ENCODE measurements around the gene COQ10A.
A peak's percentile ranks its signal among the peaks of the same experiment; 100 is the strongest.

COQ10A gene

GRCh38 chr12:56266693-56267442 is at the start of gene COQ10A:
TSS of gene COQ10A (plus strand) at chr12:56266942. CDS start at chr12:56267119, 177 bp downstream.
- DNase-seq (ENCODE audit: low read depth, low spot score): peak; percentile 95

- DNase-seq (ENCODE audit: low read depth, low spot score): no peak
Measured at GRCh38 chr12:56219840-56220239, 46.9 kb upstream of the COQ10A start.

- no peak for DNase-seq (ENCODE audit: low read depth, low spot score)
Measured at GRCh38 chr12:56220611-56221231, 46.0 kb upstream of the COQ10A start.

DNA sequence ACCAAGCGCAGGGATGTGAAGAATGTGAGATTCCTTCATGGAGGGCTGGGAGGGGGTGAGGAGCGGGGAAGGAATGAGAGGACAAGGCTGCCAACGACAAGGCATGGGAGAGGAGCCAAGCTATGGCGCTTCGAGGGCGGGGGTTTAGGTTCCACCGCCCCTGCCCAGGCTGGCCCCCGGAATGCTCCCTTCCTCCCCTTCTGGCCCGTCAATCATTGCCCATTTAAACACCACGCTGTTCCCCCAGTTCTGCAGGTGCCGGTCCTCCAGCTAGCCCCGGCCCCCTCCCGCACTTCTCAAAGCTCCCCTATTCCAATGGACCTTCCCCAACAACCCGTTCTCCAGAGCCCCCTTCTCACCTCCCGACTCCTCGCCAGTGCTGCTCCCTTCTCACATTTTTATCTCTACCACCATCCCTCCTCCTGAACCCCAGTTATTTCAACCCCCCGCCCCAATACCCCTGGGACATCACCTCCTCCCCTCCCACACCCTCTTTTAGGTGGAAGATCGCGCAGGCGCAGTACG is 45.4 kb upstream of the COQ10A start:
- peak; percentile 74 for DNase-seq (ENCODE audit: low read depth, low spot score)

GRCh38 chr12:56221757-56222530 is 44.8 kb upstream of the COQ10A start, which contains the start of gene RNF41:
TSS of gene RNF41 (minus strand) at chr12:56221922. CDS start at chr12:56214047, 7,875 bp downstream.
- DNase-seq (ENCODE audit: low read depth, low spot score): peak; percentile 100

DNA sequence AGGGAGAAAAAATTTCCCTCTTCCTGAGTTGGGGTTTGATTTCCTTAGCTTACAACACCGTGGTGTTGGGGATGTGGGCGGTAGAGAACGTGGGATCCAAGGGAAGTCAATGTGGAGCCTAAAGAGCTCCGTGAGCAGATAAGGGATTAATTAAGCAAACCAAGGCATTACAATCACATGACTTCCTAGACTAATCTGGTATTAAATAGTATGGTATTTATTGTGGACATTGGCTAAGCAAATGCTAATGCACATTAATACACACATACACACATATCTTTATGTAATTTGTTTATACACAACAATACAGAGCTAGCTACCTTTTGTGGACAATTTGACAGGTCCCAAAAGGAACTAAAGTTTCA is 44.2 kb upstream of the COQ10A start:
- DNase-seq (ENCODE audit: low read depth, low spot score): no peak

DNA sequence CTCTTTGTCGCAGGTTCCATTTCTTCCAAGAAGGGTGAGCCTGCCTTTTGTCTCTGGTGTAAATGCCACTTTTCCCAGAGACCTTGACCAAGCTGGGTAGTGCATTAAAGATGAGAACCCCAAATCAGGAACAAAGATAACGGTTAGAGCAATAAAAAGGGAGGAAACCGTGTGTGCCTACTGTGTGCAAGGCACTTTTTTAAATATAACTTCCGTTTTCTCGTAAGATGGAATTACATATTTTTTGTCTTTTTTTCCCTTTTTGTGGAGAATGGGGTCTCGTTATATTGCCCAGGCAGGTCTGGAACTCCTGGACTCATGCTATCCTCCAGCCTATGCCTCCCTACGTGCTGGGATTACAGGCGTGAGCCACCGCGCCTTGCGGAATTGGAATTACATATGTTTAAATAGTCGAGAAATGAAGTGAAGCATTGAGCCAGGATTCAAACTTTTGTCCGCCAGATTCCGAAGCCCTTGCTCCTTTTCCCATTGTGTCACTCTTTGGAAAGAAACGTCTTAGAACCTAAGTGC is 43.1 kb upstream of the COQ10A start:
- DNase-seq (ENCODE audit: low read depth, low spot score): no peak

GRCh38 chr12:56224102-56224701 is 42.5 kb upstream of the COQ10A start, which contains the start of gene NABP2:
TSS of gene NABP2 (plus strand) at chr12:56224342. CDS start at chr12:56224857, 515 bp downstream.
- peak; percentile 99 for DNase-seq (ENCODE audit: low read depth, low spot score)

GRCh38 chr12:56224954-56225353 is 41.8 kb upstream of the COQ10A start:
- no peak for DNase-seq (ENCODE audit: low read depth, low spot score)

- no peak for DNase-seq (ENCODE audit: low read depth, low spot score)
Measured at GRCh38 chr12:56229082-56229481, 37.7 kb upstream of the COQ10A start.

DNA sequence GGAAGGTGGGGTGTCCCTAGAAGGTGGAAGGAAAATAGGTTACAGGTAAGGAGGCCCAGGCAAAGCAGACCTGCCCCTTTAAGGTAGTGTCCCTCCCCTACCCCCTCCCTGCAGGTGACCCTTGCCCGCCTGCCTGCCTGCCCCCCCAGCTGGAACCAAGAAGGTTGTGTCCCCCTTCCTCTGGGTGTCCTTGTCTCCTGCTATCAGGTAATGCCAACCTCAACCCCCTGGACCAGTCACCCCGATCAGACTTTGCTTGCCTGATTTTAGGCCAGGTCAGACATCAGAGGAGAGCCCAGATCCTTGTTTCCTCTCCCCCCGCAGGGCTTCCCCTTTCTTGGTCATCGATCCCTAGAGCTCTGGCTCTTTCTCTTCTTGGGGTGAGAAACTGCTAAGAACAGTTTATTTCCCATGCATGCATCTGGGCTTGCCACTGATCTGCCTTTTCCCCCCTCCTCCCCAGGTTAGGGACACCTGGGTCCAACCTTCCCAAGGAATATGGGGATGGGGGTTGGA is 36.8 kb upstream of the COQ10A start, which contains the start of gene SLC39A5:
Gene SLC39A5 (plus strand): TSS at position 136 of the 516 bp plus-strand sequence. CDS start 1,224 bp downstream, outside the sequence.
- DNase-seq (ENCODE audit: low read depth, low spot score): no peak

DNA sequence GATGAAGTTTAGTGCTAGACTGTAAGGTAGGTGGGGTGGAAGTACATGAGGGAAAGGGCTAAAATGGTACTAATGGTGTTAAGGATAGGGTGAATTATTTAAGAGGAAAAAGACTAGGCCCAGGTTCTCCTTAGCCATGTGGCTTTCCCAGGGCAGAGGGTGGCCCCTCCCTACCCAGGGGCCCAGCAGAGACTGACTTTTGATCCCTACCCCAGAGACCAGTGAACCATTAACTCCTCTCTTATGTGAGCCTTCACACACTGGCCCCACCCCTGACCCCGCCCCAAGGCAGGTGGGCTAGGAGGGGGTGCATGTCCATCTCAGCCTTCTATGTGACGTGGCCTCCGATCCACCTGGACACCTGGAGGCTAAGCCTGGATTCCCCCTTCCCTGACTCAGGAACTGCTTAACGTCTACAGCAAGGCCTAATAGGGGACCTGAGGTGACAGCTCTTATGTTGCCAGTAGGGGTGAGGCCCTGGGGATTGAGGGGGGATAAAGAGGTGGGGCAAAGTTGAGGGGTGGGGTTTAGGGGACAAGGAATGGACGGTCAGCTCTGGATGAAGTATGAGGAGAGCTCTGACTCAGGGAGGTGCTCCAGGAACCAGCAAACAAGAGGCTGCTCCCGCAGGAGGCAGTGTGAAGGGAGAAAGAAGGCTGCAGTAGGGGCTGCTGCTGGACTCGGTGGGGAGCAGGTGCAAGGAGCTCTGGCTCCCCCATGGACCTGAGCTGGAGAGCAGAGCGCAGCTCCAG is 36.1 kb upstream of the COQ10A start:
- no peak for DNase-seq (ENCODE audit: low read depth, low spot score)

DNA sequence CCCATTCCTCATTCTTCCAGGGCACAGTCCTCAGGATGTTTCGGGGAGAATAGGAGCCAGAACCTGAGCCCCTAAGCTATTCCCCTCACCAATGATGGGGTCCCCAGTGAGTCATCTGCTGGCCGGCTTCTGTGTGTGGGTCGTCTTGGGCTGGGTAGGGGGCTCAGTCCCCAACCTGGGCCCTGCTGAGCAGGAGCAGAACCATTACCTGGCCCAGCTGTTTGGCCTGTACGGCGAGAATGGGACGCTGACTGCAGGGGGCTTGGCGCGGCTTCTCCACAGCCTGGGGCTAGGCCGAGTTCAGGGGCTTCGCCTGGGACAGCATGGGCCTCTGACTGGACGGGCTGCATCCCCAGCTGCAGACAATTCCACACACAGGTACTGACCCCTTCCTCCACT is 35.6 kb upstream of the COQ10A start:
- DNase-seq (ENCODE audit: low read depth, low spot score): no peak

- DNase-seq (ENCODE audit: low read depth, low spot score): no peak
Measured at GRCh38 chr12:56234746-56235436, 31.9 kb upstream of the COQ10A start.

DNA sequence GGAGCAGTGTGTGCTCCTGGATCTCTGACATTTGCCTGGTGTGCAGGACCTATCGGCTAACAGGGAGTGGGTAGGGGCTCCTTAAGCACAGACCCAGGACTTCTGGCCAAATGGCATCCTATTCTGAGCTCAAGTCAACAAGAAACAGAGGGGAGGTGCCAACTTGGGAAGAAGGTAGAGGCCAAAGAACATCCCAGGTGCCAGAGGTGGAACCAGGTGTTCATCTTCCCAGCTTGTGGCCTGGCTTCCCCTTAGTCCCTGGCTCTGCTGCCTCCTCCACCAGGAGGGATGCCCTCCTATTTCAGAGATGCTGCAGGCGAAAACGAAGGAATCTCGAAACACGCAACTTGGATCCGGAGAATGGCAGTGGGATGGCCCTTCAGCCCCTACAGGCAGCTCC is 30.7 kb upstream of the COQ10A start:
- DNase-seq (ENCODE audit: low read depth, low spot score): no peak

DNA sequence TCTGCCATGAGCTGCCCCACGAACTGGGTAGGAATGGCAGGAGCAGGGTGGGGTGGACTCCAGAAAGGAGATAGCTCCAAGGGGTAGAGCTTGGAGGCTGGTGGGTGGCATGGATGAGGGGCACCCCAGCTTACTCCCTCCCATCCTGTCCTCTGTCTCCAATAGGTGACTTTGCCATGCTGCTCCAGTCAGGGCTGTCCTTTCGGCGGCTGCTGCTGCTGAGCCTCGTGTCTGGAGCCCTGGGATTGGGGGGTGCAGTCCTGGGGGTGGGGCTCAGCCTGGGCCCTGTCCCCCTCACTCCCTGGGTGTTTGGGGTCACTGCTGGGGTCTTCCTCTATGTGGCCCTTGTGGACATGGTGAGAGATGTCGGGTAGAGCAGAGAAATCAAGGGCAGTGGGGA is 29.8 kb upstream of the COQ10A start:
- no peak for DNase-seq (ENCODE audit: low read depth, low spot score)

DNA sequence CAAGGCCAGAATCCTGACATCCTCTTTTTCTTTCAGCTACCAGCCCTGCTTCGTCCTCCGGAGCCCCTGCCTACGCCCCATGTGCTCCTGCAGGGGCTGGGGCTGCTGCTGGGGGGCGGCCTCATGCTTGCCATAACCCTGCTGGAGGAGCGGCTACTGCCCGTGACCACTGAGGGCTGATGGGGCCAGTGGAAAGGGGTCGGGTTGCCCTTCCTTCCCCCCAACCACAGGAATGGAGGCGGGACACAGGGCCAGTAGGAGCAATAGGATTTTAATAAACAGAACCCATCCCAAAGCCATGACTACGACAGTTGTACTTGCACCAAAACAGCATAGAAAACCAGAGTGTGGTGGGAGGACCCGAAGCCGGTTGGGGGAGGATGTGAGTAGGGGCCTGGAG is 29.2 kb upstream of the COQ10A start:
- DNase-seq (ENCODE audit: low read depth, low spot score): no peak

DNA sequence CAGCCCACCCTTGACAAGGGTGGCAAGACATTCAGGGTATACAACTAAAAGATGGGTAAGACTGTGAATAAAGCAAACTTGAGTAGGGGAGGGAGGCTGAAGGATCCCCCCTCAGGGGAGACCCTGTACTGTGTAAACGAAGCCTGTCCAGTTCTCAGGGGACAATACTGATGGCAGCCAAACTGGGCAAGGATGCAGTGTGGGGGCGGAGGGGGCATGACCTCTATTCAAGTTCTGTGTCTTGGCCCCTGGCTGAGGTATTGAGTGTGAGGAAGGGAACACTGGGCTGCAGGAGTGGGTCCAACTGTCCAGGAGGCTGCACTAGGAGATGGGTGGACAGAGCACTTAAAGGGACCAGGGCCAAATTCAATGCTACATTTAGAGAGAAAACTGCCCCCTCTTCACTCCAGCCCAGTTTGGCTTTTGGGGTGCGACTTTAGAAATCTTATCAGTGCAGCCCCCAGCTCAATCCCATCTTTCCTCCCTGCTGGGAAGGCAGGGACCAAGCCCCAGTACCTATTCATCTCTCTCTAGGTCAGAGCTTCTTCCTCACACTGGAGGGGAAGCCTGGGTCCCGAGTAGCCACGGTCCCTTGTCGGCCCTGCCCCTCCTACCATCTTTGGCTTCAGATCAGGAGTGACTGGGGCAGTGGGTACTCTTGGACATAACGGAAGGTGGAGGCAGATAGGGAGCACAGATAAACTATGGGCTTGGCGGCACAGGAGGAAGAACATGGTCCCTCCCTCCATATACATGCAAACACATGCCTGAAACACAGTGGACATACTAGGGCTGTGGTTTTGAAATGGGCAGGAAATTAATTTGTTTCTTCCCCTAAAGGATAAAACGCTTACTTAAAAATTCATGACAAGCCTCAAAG is 25.1 kb upstream of the COQ10A start:
- no peak for DNase-seq (ENCODE audit: low read depth, low spot score)

GRCh38 chr12:56242986-56243385 is 23.8 kb upstream of the COQ10A start:
- no peak for DNase-seq (ENCODE audit: low read depth, low spot score)
